Measurements from ENCODE around the gene SF3A2. TPM values are rescaled to one million over a fixed set of nuclear protein-coding genes. Genes with fewer than 3 reads are reported as not detected.
A peak's percentile ranks its signal among the peaks of the same experiment; 100 is the strongest.

Gene SF3A2
- total and polyA plus RNA-seq, 10 donors = 28.5 to 79.7 (median 45.0) TPM

GRCh38 chr19:2234996-2235380, 1.6 kb upstream of the SF3A2 start:
- no peak for TF ChIP-seq POLR2AphosphoS5 (IDR thresholded peaks at IDR 0.05)
- no peak for TF ChIP-seq CTCF (IDR thresholded peaks at IDR 0.05 in 8 of 11, conservative IDR thresholded peaks at IDR 0.05 in 3 of 11)
- no peak for TF ChIP-seq POLR2A (IDR thresholded peaks at IDR 0.05)
- Histone ChIP-seq H3K27ac (peak overlapping the region in 6 of 8 donors; percentile 96 to 100 (median 99)), H3K36me3 (peaks cover 0 to 45% (median 32%) of the 10 kb centered on the region in 6 donors), H3K9me3 (no peaks in the 10 kb centered on the region), H3K4me3 (peak overlapping the region; percentile 74 to 98 (median 94)), H3K27me3 (replicated peaks in 1 of 7) (no peaks in the 10 kb centered on the region), H3K4me1 (peaks cover 34 to 82% (median 56%) of the 10 kb centered on the region in 6 donors)
- 45 to 76% (median 59%) methylated on average over 6 of the region's 6 CpGs for WGBS, 5 donors
- intact Hi-C loops (cut with DNase I; ENCODE audit: low total_unique reads) = loop anchor here (5.0 to 10.0 kb wide), 2 partner anchors 70 to 157 kb away; partner anchors contain the start of gene DOT1L
- DNase-seq = no peak

GRCh38 chr19:2235381-2236063, 1.1 kb upstream of the SF3A2 start:
- Histone ChIP-seq H3K4me1 (peaks cover 40 to 88% (median 61%) of the 10 kb centered on the region in 6 donors), H3K9me3 (no peaks in the 10 kb centered on the region), H3K36me3 (peaks cover 0 to 40% (median 27%) of the 10 kb centered on the region in 6 donors), H3K4me3 (peak overlapping the region; percentile 74 to 98 (median 94)), H3K27me3 (replicated peaks in 1 of 7) (no peaks in the 10 kb centered on the region), H3K27ac (peak overlapping the region; percentile 89 to 100 (median 99))
- no peak for DNase-seq
- TF ChIP-seq POLR2AphosphoS5 (IDR thresholded peaks at IDR 0.05) (no peak), POLR2A (IDR thresholded peaks at IDR 0.05) (no peak), CTCF (IDR thresholded peaks at IDR 0.05 in 8 of 11, conservative IDR thresholded peaks at IDR 0.05 in 3 of 11) (no peak)
- 0 to 1% (median 1%) methylated on average over 13 to 48 of the region's 48 CpGs for WGBS, 5 donors
- intact Hi-C loops (cut with DNase I; ENCODE audit: low total_unique reads) = loop anchor here (5.0 to 10.0 kb wide), 2 partner anchors 71 to 157 kb away; partner anchors contain the start of gene DOT1L

- intact Hi-C loops (cut with DNase I; ENCODE audit: low total_unique reads) = loop anchor here (5.0 to 10.0 kb wide), 2 partner anchors 71 to 156 kb away; partner anchors contain the start of gene DOT1L
- Histone ChIP-seq H3K27ac (peak overlapping the region; percentile 89 to 100 (median 99)), H3K36me3 (peaks cover 0 to 39% (median 22%) of the 10 kb centered on the region in 6 donors), H3K4me1 (peaks cover 44 to 89% (median 66%) of the 10 kb centered on the region in 6 donors), H3K9me3 (no peaks in the 10 kb centered on the region), H3K4me3 (peak overlapping the region; percentile 74 to 98 (median 94)), H3K27me3 (replicated peaks in 1 of 7) (no peaks in the 10 kb centered on the region)
- WGBS, 5 donors = 0 to 1% (median 1%) methylated on average over 12 to 28 of the region's 28 CpGs; no CpG with 5 or more reads in 1 of the 5 donors
- TF ChIP-seq CTCF (IDR thresholded peaks at IDR 0.05 in 8 of 11, conservative IDR thresholded peaks at IDR 0.05 in 3 of 11) = no peak
- TF ChIP-seq POLR2A (IDR thresholded peaks at IDR 0.05) = peak in 2 of 3 donors; percentile 11 to 35
- TF ChIP-seq POLR2AphosphoS5 (IDR thresholded peaks at IDR 0.05) = no peak
- no peak for DNase-seq
Observed at GRCh38 chr19:2236064-2236313, 635 bp upstream of the SF3A2 start.
